ENCODE measurements around the gene SIK2.

The SIK2 gene

GRCh38 chr11:111736181-111736590, 133.9 kb downstream of the SIK2 start (continued):
- TF ChIP-seq CSRNP3 (CRISPR knock-in tag; IDR thresholded peaks at IDR 0.05) (no peak), GLIS3 (CRISPR knock-in tag; IDR thresholded peaks at IDR 0.05) (no peak)

GRCh38 chr11:111736621-111737443, 134.6 kb downstream of the SIK2 start:
- ATAC-seq, result no peak
- no peak for TF ChIP-seq CREB5 (CRISPR knock-in tag; IDR thresholded peaks at IDR 0.05; ENCODE audit: low read depth)
- TF ChIP-seq TOX (CRISPR knock-in tag; IDR thresholded peaks at IDR 0.05; ENCODE audit: borderline replicate concordance), result no peak
- no peak for TF ChIP-seq TSHZ2 (CRISPR knock-in tag; IDR thresholded peaks at IDR 0.05)
- TF ChIP-seq CSDC2 (CRISPR knock-in tag; IDR thresholded peaks at IDR 0.05), result no peak

- no peak for ATAC-seq
- TF ChIP-seq SNAI2 (CRISPR knock-in tag; IDR thresholded peaks at IDR 0.05), result no peak
- no peak for TF ChIP-seq POU6F1 (CRISPR knock-in tag; IDR thresholded peaks at IDR 0.05; ENCODE audit: borderline replicate concordance, low read depth)
- no peak for TF ChIP-seq ZNF565 (CRISPR knock-in tag; conservative IDR thresholded peaks at IDR 0.05; ENCODE audit: low read depth)
- no peak for TF ChIP-seq RARB (CRISPR knock-in tag; IDR thresholded peaks at IDR 0.05)
- no peak for TF ChIP-seq TOX (CRISPR knock-in tag; IDR thresholded peaks at IDR 0.05; ENCODE audit: borderline replicate concordance)
- no peak for TF ChIP-seq CSRNP3 (CRISPR knock-in tag; IDR thresholded peaks at IDR 0.05)
- TF ChIP-seq ZNF8 (CRISPR knock-in tag; IDR thresholded peaks at IDR 0.05), result no peak
- TF ChIP-seq ZFP30 (CRISPR knock-in tag; IDR thresholded peaks at IDR 0.05), result no peak
- no peak for TF ChIP-seq BACH2 (CRISPR knock-in tag; IDR thresholded peaks at IDR 0.05; ENCODE audit: borderline replicate concordance)
- TF ChIP-seq TCF4 (CRISPR knock-in tag; IDR thresholded peaks at IDR 0.05; ENCODE audit: borderline replicate concordance), result no peak
- TF ChIP-seq CSDC2 (CRISPR knock-in tag; IDR thresholded peaks at IDR 0.05), result no peak
- no peak for TF ChIP-seq PPARA (CRISPR knock-in tag; IDR thresholded peaks at IDR 0.05; ENCODE audit: borderline replicate concordance)
- TF ChIP-seq ZC3H10 (CRISPR knock-in tag; IDR thresholded peaks at IDR 0.05), result no peak
- no peak for TF ChIP-seq OSR1 (CRISPR knock-in tag; IDR thresholded peaks at IDR 0.05)
- no peak for TF ChIP-seq ZFP3 (CRISPR knock-in tag; IDR thresholded peaks at IDR 0.05)
- TF ChIP-seq ZNF70 (CRISPR knock-in tag; IDR thresholded peaks at IDR 0.05), result no peak
- TF ChIP-seq ESRRG (CRISPR knock-in tag; IDR thresholded peaks at IDR 0.05), result no peak
- no peak for TF ChIP-seq CREB5 (CRISPR knock-in tag; IDR thresholded peaks at IDR 0.05; ENCODE audit: low read depth)
- TF ChIP-seq ARNTL (CRISPR knock-in tag; IDR thresholded peaks at IDR 0.05; ENCODE audit: borderline replicate concordance, low read depth), result no peak
Observed at GRCh38 chr11:111737444-111738210, 135.4 kb downstream of the SIK2 start.
